K562 (cell line): ENCODE results near the gene FOXM1. TPM values are rescaled to one million over a fixed set of nuclear protein-coding genes. Genes with fewer than 3 reads are reported as not detected.

Experiments used
- ATAC-seq: fragments of 200-7000 bp; cut with Tn5 transposase; 3 replicates; pipeline ENCODE4 v1.9.1; 2020; ENCODE audit warnings: moderate library complexity
- BruUV-seq: library from RNA; stranded (reverse); fragments of 400-500 nt; replicated peaks from 2 replicates; lab custom pipeline; 2021; lab: Mats Ljungman, UMichigan
- CTCF ChIA-PET: fragments of 300-600 bp; formaldehyde crosslinking; extraction: SDS; loops from one replicate; lab custom pipeline; 2021; ENCODE audit warnings: low intra/inter-chr PET ratio; lab: Yijun Ruan, JAX
- POLR2A ChIA-PET: fragments of 300-600, 350-650 bp; sonication (Branson Sonifier 250); formaldehyde crosslinking; extraction: SDS; loops from one replicate; lab custom pipeline; 2021; ENCODE audit warnings: antibody characterized with exemption, inconsistent platforms; lab: Yijun Ruan, JAX
- DNase-seq, 4 experiments: peaks; one replicate each; pipeline versions ENCODE4 v3.0.0 to v3.0.0-alpha.2; 2011 to 2018; ENCODE audit warnings: low spot score in 3 of 4, mixed read lengths in 3 of 4; ENCODE audit errors: extremely low read depth in 1 of 4
- FAIRE-seq: peaks from 2 replicates; lab custom pipeline; 2011; peaks lifted over from hg19 to GRCh38; lab: Jason Lieb, UNC
- H2AFZ ChIP-seq: 2 replicates; pipeline ENCODE4 v1.6.0; 2011; ENCODE audit warnings: low read depth, low read length, control low read depth, inconsistent platforms
- H3K27ac ChIP-seq: fragments of 200-600 bp; 3 replicates; pipeline ENCODE4 v1.8.0; 2011; ENCODE audit warnings: low read depth, mild to moderate bottlenecking, control low read depth, inconsistent platforms, low read length, moderate library complexity, mixed read lengths; ENCODE audit errors: extremely low read depth
- H3K27me3 ChIP-seq, 2 experiments: fragments of 300-600 bp in 1 of 2; 2 replicates in 1 of 2; 3 replicates in 1 of 2; pipeline versions ENCODE4 v1.6.0 to v1.8.0; 2011; ENCODE audit warnings: inconsistent platforms in 2 of 2, low read length in 2 of 2, mild to moderate bottlenecking in 1 of 2, mixed read lengths in 1 of 2, moderate library complexity in 1 of 2; ENCODE audit not compliant: control insufficient read depth in 2 of 2, insufficient read depth in 2 of 2
- H3K36me3 ChIP-seq: fragments of 300-600 bp; 3 replicates; pipeline ENCODE4 v1.8.0; 2011; ENCODE audit warnings: mild to moderate bottlenecking, low read length, inconsistent platforms; ENCODE audit not compliant: control insufficient read depth, insufficient read depth
- H3K4me1 ChIP-seq, 2 experiments: fragments of 200-600 bp in 1 of 2; replicated peaks in 1 of 2; 2 replicates in 1 of 2; 3 replicates in 1 of 2; pipeline versions ENCODE4 v1.5.1 to v1.8.0; 2011; ENCODE audit warnings: inconsistent platforms in 2 of 2, low read length in 2 of 2, mild to moderate bottlenecking in 1 of 2, mixed read lengths in 1 of 2, moderate library complexity in 1 of 2; ENCODE audit not compliant: control insufficient read depth in 2 of 2, insufficient read depth in 2 of 2
- H3K4me2 ChIP-seq: 2 replicates; pipeline ENCODE4 v1.6.1; 2011; ENCODE audit warnings: low read length, control low read depth, inconsistent platforms, mixed read lengths; ENCODE audit not compliant: insufficient read depth
- H3K4me3 ChIP-seq: fragments of 200-600 bp; sonication (generic), shearing (Covaris generic); 2 replicates; pipeline ENCODE4 v1.5.1; 2016; ENCODE audit warnings: control low read depth, inconsistent platforms
- H3K79me2 ChIP-seq: fragments of 200-600 bp; 3 replicates; pipeline ENCODE4 v1.8.0; 2011; ENCODE audit warnings: low read length, inconsistent platforms; ENCODE audit not compliant: control insufficient read depth, insufficient read depth
- H3K9ac ChIP-seq, 2 experiments: 2 replicates each; pipeline versions ENCODE4 v1.6.0 to v1.6.1; 2011; ENCODE audit warnings: low read depth in 2 of 2, low read length in 2 of 2, control low read depth in 1 of 2, inconsistent platforms in 1 of 2, mild to moderate bottlenecking in 1 of 2, mixed read lengths in 1 of 2; ENCODE audit not compliant: insufficient read depth in 1 of 2
- H3K9me1 ChIP-seq: one replicate; pipeline ENCODE4 v1.6.0; 2011; ENCODE audit warnings: inconsistent platforms, mild to moderate bottlenecking, low read length, moderate library complexity; ENCODE audit not compliant: control insufficient read depth, insufficient read depth
- H3K9me3 ChIP-seq: replicated peaks from 2 replicates; pipeline ENCODE4 v1.5.1; 2011; ENCODE audit warnings: low read depth, low read length, inconsistent platforms; ENCODE audit not compliant: control insufficient read depth, insufficient read depth
- H4K20me1 ChIP-seq: replicated peaks from 2 replicates; pipeline ENCODE4 v1.6.1; 2011; ENCODE audit warnings: low read length, inconsistent platforms, mixed read lengths; ENCODE audit not compliant: control insufficient read depth, insufficient read depth
- ATF7 ChIP-seq: fragments of 450-650 bp; IDR thresholded peaks from 2 replicates; pipeline ENCODE4 v1.7.1; 2014; ENCODE audit warnings: mild to moderate bottlenecking, moderate library complexity
- EGR1 ChIP-seq: fragments of 450-650 bp; conservative IDR thresholded peaks from 2 replicates; pipeline ENCODE4 v1.6.1; 2017; ENCODE audit warnings: mild to moderate bottlenecking
- ELF2 ChIP-seq: fragments of 250-450 bp; sonication (Bioruptor Pico); IDR thresholded peaks from 2 replicates; pipeline ENCODE4 v1.5.0; 2021; ENCODE audit warnings: mild to moderate bottlenecking
- FOXM1 ChIP-seq, 2 experiments: fragments of 450-650 bp in 1 of 2; sonication (generic) in 1 of 2; formaldehyde crosslinking in 1 of 2; IDR thresholded peaks; 2 replicates each; pipeline versions ENCODE4 v1.6.1 to v1.9.0; 2017 to 2022; ENCODE audit warnings: low read depth in 2 of 2, mild to moderate bottlenecking in 2 of 2, missing genetic modification reagents in 1 of 2, moderate library complexity in 1 of 2
- GABPA ChIP-seq: fragments of 200-800 bp; sonication (Bioruptor generic); conservative IDR thresholded peaks from 2 replicates; pipeline ENCODE4 v1.6.1; 2016; ENCODE audit warnings: low read depth, missing genetic modification characterization, missing compliant biosample characterization
- HMBOX1 ChIP-seq: sonication (generic); IDR thresholded peaks from 2 replicates; pipeline ENCODE4 v1.6.1; 2016
- MTA2 ChIP-seq: fragments of 450-650 bp; IDR thresholded peaks from 2 replicates; pipeline ENCODE4 v1.6.1; 2016; ENCODE audit warnings: low read depth
- RCOR1 ChIP-seq, 2 experiments: IDR thresholded peaks; 2 replicates each; pipeline ENCODE4 v1.6.1; 2012; ENCODE audit warnings: low read depth in 2 of 2, low read length in 2 of 2, borderline replicate concordance in 1 of 2, improper control_type of control experiment in 1 of 2
- SETDB1 ChIP-seq: IDR thresholded peaks from one replicate; pipeline ENCODE4 v1.6.1; 2012; ENCODE audit warnings: low read length, control low read depth, inconsistent platforms
- STAT5A ChIP-seq: IDR thresholded peaks from 2 replicates; pipeline ENCODE4 v1.6.1; 2012; ENCODE audit warnings: low read length, inconsistent platforms, borderline replicate concordance
- TBL1XR1 ChIP-seq, 2 experiments: IDR thresholded peaks; 2 replicates each; pipeline ENCODE4 v1.6.1; 2012; ENCODE audit warnings: improper control_type of control experiment in 2 of 2, low read length in 2 of 2, mild to moderate bottlenecking in 1 of 2
- TRIM24 ChIP-seq, 2 experiments: fragments of 450-650 bp; IDR thresholded peaks; 2 replicates each; pipeline ENCODE4 v1.6.1; 2016
- USF2 ChIP-seq: sonication (generic); formaldehyde crosslinking; IDR thresholded peaks from 2 replicates; pipeline ENCODE4 v1.5.0; 2020; ENCODE audit warnings: missing genetic modification reagents
- ZBTB26 ChIP-seq: fragments of 450-650 bp; formaldehyde crosslinking; IDR thresholded peaks from 2 replicates; pipeline ENCODE4 v1.4.0; 2022; ENCODE audit warnings: missing genetic modification characterization
- ZNF140 ChIP-seq: fragments of 250-450 bp; sonication (Bioruptor Pico); IDR thresholded peaks from 2 replicates; pipeline ENCODE4 v1.8.0; 2021; ENCODE audit warnings: moderate library complexity, mild to moderate bottlenecking, inconsistent platforms
- WGBS: fragments of 100-300 bp; shearing (Covaris generic); methylation state at CpG from one replicate; pipeline ENCODE4 v1.1.6; 2016; ENCODE audit warnings: low coverage, mixed read lengths; ENCODE audit not compliant: insufficient coverage; ENCODE audit errors: missing lambda C conversion rate; 5-methylcytosine and 5-hydroxymethylcytosine counted together
- in situ Hi-C: fragments of 300-500 bp; cut with MboI; formaldehyde crosslinking; loops from 4 replicates; pipeline ENCODE4 v1.15.0; 2018; ENCODE audit warnings: inconsistent platforms, mixed read lengths
- intact Hi-C: fragments of 100-400 bp; cut with micrococcal nuclease; formaldehyde crosslinking; loops from 2 replicates; pipeline ENCODE4 v1.14.2; 2022
- polyA plus RNA-seq, 8 experiments: library from polyadenylated mRNA; depleted of rRNA in 4 of 8; stranded (reverse) in 5 of 8; unstranded in 3 of 8; fragments of >200 nt; fragmentation: Nextera tagmentation in 2 of 8; fragmentation: Illumina TruSeq in 1 of 8; extraction: Ambion mirVana in 2 of 8; extraction: Trizol in 1 of 8; gene quantifications; 2 replicates each; pipeline versions ENCODE4 v1.2.1 to v1.2.3, GENCODE V29; 2011 to 2014; ENCODE audit warnings: inconsistent platforms in 1 of 8, missing spikeins in 1 of 8
- total RNA-seq, 7 experiments: library from RNA; depleted of rRNA in 6 of 7; stranded (reverse); fragments of >200 nt in 6 of 7; fragmentation: Illumina TruSeq in 2 of 7; extraction: Trizol in 2 of 7; gene quantifications; 2 replicates each; pipeline versions ENCODE4 v1.2.1 to v1.2.3, GENCODE V29; 2011 to 2021; ENCODE audit warnings: low replicate concordance in 1 of 7

Gene FOXM1
- total and polyA plus RNA-seq, 9 of the 15 experiments (the other 6 are each of a cell fraction or from before 2014, with no cell fraction given): 8.9 to 46.9 (median 17.2) TPM

GRCh38 chr12:2922329-2922728 is 45.4 kb upstream of the FOXM1 start:
- Histone ChIP-seq H3K9ac (no peak overlapping the region), H4K20me1 (no peaks in the 10 kb centered on the region), H3K36me3 (peaks cover 16% of the 10 kb centered on the region; the same call in 1 of the 3 replicates), H3K27ac (no peak overlapping the region), H3K4me3 (no peak overlapping the region), H3K4me2 (no peak overlapping the region), H3K9me1 (no peaks in the 10 kb centered on the region), H3K79me2 (no peaks in the 10 kb centered on the region), H3K27me3 (no peaks in the 10 kb centered on the region), H3K4me1 (no peaks in the 10 kb centered on the region), H2AFZ (no peak overlapping the region), H3K9me3 (no peaks in the 10 kb centered on the region)
- FAIRE-seq (no peak), ATAC-seq (no peak), DNase-seq (no peak)
- intact Hi-C loops: no loop called here
- BruUV-seq: no TSS peak
- TF ChIP-seq STAT5A: no peak
- no peak for TF ChIP-seq ELF2 (CRISPR knock-in tag)
- TF ChIP-seq GABPA (tag): no peak
- no peak for TF ChIP-seq ZBTB26
- in situ Hi-C loops: no loop called here
- ChIA-PET CTCF (no interaction called here), POLR2A (interaction anchor here (0.7 kb wide), 1 partner anchor 19 kb away, joined by 3 read pairs; no protein-coding TSS in a partner anchor)
- WGBS: 78% methylated on average over 2 of the region's 2 CpGs

- H3K9me1 ChIP-seq: no peaks in the 10 kb centered on the region
- H3K4me3 ChIP-seq: no peak overlapping the region
- BruUV-seq: no TSS peak
- no peak overlapping the region for H3K4me2 ChIP-seq
- ChIA-PET CTCF (no interaction called here), POLR2A (no interaction called here)
- in situ Hi-C loops: no loop called here
- no peak overlapping the region for H2AFZ ChIP-seq
- FAIRE-seq: no peak
- no peaks in the 10 kb centered on the region for H3K4me1 ChIP-seq
- 32% methylated on average over 2 of the region's 2 CpGs for WGBS
- H3K36me3 ChIP-seq: peaks cover 16% of the 10 kb centered on the region; the same call in 1 of the 3 replicates
- no peaks in the 10 kb centered on the region for H3K9me3 ChIP-seq
- H3K27me3 ChIP-seq: no peaks in the 10 kb centered on the region
- DNase-seq: no peak
- no peaks in the 10 kb centered on the region for H3K79me2 ChIP-seq
- no peak overlapping the region for H3K27ac ChIP-seq
- H3K9ac ChIP-seq: no peak overlapping the region
- no peak for ATAC-seq
- intact Hi-C loops: no loop called here
- H4K20me1 ChIP-seq: no peaks in the 10 kb centered on the region
- TF ChIP-seq MTA2: no peak
- TF ChIP-seq HMBOX1: no peak
- no peak for TF ChIP-seq TRIM24 (IDR thresholded peaks at IDR 0.05)
- no peak for TF ChIP-seq RCOR1 (IDR thresholded peaks at IDR 0.05; ENCODE audit: borderline replicate concordance in 1 of 2, low read depth in 2 of 2, low read length in 2 of 2)
- TF ChIP-seq FOXM1 (IDR thresholded peaks at IDR 0.05; ENCODE audit: low read depth): no peak
- TF ChIP-seq FOXM1 (CRISPR knock-in tag; IDR thresholded peaks at IDR 0.05; ENCODE audit: low read depth): no peak
- TF ChIP-seq USF2: no peak
- no peak for TF ChIP-seq EGR1
- TF ChIP-seq SETDB1: no peak
- TF ChIP-seq ATF7: no peak
- no peak for TF ChIP-seq ZNF140 (CRISPR knock-in tag)
- no peak for TF ChIP-seq TBL1XR1 (IDR thresholded peaks at IDR 0.05; ENCODE audit: low read length in 2 of 2)
Observed at GRCh38 chr12:2919249-2919648, 42.3 kb upstream of the FOXM1 start.
